ENCODE measurements around the gene MCM7. TPM values are rescaled to one million over a fixed set of nuclear protein-coding genes. Genes with fewer than 3 reads are reported as not detected.
A peak's percentile ranks its signal among the peaks of the same experiment; 100 is the strongest.

The MCM7 gene
- total RNA-seq, 1 experiment from 2014 or later = 215 TPM

- DNase-seq (ENCODE audit: low spot score) = no peak
These were observed 21.4 kb upstream of the MCM7 start for GRCh38 chr7:100122568-100122967.

GRCh38 chr7:100122067-100122466, 20.9 kb upstream of the MCM7 start:
- no peak for DNase-seq (ENCODE audit: low spot score)

GRCh38 chr7:100120733-100121036, 19.5 kb upstream of the MCM7 start:
- DNase-seq (ENCODE audit: low spot score) = no peak

DNA sequence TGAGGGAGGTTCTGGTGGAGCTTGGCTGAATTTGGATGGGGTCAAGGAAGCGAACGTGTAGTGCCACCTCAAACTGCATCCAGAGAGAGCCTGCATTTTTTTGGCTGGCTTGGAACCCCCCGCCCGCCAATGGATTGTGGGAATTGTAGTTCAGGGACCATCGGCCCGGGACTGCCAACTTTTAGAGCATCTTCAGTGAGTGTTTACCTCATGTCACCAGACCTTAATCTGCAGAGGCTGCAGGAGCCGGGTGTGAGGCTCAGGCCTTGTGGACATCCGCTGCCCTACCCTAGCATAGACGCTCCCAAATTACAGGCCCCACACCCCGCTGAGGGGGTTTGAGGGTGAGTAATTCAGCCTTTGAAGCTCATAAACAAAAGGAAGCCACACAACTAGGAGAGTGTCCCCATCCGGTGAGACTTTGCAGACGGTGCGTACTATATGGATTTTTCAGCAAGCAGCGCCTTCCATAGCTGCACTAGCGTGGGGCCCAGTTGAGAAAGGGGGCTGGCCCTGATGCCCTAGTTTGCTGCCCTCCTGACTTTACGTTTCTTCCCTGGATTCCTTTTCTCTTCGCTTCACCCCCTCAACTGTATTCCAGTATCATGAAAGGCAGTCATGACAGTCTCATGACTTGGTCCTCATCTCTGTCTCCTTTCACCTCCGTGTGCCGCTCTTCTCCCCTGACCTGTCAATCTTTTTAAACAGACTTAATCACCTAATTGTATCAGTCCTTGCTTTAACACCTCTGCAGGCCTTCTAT, 19.0 kb upstream of the MCM7 start:
- peak; percentile 63 for DNase-seq (ENCODE audit: low spot score)

GRCh38 chr7:100119072-100119969, 18.1 kb upstream of the MCM7 start, which contains the start of the genes CNPY4 and TAF6:
CNPY4 (plus strand) TSS chr7:100119634; CDS start chr7:100119745, 111 bp downstream.
TAF6 (minus strand) TSS chr7:100119358; CDS start chr7:100114209, 5,149 bp downstream.
- peak; percentile 96 for DNase-seq (ENCODE audit: low spot score)

DNA sequence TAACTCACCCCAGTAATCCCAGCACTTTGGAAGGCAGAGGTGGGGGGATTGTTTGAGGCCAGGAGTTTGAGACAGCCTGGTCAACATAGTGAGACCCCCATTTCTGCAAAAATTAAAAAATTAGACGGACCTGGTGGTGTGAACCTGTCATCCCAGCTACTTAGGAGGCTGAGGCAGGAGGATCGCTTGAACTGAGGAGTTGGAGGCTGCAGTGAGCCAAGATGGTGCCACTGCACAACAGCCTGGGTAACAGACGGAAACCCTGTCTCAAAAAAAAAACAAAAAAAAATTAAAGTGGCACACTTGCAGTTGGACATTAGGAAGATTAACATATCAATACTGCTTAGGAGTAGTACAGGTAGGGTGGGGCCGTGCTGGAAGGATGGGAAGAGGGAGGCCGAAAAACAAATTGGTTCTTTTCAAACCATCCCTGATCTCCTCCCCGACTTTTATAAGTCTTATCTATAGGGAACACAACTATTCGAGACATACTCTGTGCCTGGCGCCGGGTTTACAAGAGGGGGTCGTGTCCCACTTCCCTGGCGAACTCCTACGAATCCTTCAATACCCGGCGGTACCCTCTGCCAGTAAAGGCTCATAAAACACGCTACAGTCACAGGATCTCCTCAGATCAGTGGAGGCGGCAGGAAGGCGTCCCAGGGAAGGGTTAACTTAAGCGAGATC, 17.3 kb upstream of the MCM7 start:
- DNase-seq (ENCODE audit: low spot score) = no peak

DNA sequence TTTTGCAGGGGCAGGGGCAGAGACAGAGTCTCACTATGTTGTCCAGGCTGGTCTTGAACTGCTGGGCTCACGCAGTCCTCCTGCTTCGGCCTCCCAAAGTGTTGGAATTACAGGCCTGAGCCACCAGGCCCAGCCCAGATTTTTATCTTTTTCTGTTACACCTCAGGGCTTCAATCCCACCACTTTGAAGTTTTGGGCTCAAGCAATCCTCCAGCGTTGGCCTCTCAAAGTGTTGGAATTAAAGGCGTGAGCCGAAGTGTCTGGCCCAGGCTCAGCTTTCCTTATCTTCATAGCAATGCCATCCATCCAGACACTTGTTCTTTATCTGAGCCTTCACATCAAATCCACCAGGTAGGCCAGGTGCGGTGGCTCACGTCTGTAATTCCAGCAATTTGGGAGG, 13.8 kb upstream of the MCM7 start:
- no peak for DNase-seq (ENCODE audit: low spot score)

- DNase-seq (ENCODE audit: low spot score) = no peak
These were observed 10.7 kb upstream of the MCM7 start for GRCh38 chr7:100111914-100112313.

DNA sequence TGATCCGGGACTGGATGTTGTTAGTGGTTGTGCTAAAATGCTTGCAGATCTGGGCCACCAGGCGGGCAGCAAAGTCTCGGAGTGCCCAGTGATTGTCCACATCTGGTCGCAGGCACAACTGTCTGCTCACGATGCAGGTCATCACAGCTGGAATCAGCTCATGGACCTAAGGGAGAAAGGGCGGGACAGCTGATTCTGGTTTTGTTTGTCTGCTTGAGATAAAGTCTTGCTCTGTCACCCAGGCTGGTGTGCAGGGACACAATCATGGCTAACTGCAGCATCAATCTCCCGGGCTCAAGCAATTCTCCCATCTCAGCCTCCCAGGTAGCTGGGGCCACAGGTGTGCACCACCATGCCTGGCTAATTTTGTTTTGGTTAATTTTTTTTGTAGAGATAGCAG, 10.0 kb upstream of the MCM7 start:
- DNase-seq (ENCODE audit: low spot score) = no peak

- no peak for DNase-seq (ENCODE audit: low spot score)
These were observed 8.4 kb upstream of the MCM7 start for GRCh38 chr7:100109521-100110163.

DNA sequence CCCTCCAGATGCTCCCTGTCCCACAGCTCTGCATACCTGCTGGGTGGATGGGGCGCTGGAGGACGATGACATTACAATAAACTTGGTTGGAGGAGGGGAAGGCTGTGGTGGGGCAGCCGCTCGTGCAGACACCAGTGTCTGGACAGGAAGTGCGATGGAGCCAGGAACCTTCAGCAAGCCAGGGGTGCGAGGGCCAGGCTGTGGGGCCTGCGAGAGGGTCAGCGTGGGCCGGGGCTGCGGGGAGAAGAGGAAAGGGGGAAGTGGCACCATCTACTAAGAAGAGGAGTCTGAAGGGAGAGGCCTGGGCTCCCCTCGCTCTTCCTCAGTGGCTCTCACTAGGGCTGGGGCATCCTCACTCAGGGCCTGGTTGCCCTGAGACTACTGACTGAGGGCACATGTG, 6.7 kb upstream of the MCM7 start:
- DNase-seq (ENCODE audit: low spot score) = no peak

DNA sequence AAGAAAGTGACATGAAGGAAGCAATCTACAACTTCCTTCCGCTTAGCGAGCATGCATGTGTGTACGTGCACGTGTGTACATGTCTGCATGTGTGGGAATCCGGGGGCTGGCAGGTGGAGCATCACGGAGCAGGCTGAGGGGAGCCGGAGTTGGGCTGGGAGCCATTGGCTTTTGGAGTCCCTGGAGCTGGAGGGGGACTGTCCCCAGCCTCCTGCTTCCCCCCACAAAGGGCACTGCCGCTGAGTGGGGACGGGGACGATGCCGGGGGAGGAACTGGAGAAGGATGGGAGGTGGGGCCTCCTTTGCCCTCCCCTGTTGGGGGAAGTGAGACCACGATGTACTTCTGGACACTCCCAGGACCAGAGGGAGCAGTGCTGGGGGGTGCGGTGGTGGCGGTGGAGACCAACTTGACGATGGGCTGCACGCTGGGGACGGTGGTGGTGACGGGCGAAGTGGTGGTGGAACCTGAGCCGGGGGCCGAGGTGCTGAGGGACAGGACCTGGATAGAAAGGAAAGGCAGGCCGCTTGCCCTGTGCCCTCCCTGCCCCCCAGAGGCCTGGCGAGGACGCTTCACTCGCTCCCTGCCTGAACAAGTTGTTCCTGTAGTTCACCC, 6.0 kb upstream of the MCM7 start:
- DNase-seq (ENCODE audit: low spot score) = no peak

- no peak for DNase-seq (ENCODE audit: low spot score)
These were observed 5.4 kb upstream of the MCM7 start for GRCh38 chr7:100106633-100107032.

GRCh38 chr7:100105534-100105933, 4.3 kb upstream of the MCM7 start:
- no peak for DNase-seq (ENCODE audit: low spot score)

DNA sequence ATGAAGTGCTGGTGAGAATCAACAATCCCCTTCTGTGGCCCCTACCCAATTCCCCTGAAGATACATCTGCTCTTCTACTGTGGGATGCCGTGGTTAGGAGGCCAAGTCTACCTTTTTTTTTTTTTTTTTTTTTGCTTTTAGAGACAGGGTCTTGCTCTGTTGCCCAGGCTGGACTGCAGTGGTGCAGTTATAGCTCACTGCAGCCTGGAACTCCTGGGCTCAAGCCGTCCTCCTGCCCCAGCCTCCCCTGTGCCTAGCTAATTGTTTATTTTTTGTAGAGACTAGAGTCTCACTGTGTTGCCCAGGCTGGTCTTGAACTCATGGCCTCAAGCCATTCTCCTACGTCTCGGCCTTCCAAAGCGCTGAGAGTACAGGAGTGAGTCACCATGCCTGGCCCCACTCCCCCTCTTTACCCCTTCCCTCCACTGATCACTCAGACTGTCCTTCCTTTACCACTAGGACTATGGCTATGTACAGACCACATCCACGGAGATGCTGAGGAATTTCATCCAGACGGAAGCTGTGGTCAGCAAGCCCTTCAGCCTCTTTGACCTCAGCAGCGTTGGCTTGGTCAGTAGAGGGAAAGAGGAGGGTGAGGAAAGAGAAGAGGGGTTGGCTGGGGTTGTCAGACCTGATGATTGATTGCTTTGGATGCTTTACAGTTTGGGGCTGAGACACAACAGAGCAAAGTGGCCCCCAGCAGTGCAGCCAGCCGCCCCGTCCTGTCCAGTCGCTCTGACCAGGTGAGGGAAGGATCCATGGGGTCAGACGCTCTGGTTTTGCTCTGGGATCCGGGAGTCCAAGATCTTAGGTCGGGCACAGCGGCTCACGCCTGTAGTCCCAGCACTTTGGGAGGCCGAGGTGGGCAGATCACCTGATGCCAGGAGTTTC, 2.0 kb upstream of the MCM7 start:
- DNase-seq (ENCODE audit: low spot score) = peak; percentile 99

GRCh38 chr7:100100420-100101015, 679 bp downstream of the MCM7 start:
- DNase-seq (ENCODE audit: low spot score) = peak; percentile 85

DNA sequence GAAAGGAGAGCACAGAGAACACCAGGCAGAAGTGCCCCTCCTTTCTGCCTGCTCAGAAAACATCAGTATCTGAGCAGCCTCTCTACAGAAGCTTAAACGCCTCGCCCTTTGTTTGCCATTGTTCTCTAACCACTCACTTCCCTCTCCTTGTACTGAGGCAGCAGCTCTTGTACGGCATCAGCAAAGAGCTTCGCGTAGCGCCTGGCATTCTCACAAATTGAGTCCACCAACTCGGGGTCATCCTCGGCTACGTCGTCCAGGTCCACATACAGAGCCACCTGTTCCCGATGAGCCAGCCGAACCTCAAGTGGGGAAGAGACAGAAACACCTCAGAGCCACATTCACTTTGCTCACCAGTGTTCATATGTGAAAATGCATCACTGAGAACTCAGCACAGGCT, 1.7 kb downstream of the MCM7 start:
- no peak for DNase-seq (ENCODE audit: low spot score)

DNA sequence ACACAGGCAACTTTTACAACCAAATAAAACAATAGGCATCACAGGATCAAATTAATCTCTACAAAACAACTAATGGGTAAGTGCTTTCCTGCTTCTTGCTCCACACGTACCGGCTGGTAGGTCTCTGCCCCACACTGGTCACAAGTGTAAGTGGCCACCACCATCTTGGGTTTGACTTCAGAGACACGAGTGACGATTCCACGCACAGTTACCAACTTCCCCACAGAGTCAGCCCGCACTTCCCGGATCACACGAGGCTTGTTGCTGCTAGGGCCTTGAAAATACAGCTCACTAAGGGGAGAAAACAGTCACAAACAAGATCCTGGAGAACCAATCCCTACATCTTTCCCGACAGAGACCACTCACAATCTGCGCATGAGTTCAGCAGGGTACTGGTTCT, 2.3 kb downstream of the MCM7 start:
- no peak for DNase-seq (ENCODE audit: low spot score)

- no peak for DNase-seq (ENCODE audit: low spot score)
These were observed 5.5 kb downstream of the MCM7 start for GRCh38 chr7:100095704-100096103.

DNA sequence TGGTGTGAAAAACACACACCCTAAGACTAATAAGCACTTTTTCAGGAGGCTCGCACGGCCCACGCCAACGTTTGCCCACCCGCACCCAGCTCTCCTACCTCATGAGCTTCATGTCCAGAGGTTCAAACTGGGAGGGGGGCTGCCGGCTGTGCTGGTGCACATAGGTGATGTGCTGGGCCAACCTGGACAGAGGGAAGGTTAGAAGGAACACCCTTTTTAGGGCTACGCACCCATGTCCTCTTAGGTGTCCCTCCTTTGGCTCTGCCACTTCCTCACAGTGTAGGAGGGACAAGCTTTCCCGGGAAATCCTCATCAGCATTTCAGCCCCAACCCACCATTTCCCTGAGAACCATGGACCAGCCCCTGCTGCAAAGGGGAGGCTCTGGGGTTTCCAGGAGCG, 5.9 kb downstream of the MCM7 start:
- no peak for DNase-seq (ENCODE audit: low spot score)
